NK-92 treated with Interleukin-12 subunit alpha and Interleukin-12 subunit beta, amount 100 ng/mL, for 24 hours (cell line): Measurements from ENCODE around the gene TAF10.

Source experiments
- DNase-seq: peaks from one replicate; lab custom pipeline; 2025; lab: John Stamatoyannopoulos, UW

The TAF10 gene

GRCh38 chr11:6640985-6641701, 29.1 kb upstream of the TAF10 start:
- no peak for DNase-seq

GRCh38 chr11:6640036-6640984, 28.3 kb upstream of the TAF10 start:
- DNase-seq = no peak

DNA sequence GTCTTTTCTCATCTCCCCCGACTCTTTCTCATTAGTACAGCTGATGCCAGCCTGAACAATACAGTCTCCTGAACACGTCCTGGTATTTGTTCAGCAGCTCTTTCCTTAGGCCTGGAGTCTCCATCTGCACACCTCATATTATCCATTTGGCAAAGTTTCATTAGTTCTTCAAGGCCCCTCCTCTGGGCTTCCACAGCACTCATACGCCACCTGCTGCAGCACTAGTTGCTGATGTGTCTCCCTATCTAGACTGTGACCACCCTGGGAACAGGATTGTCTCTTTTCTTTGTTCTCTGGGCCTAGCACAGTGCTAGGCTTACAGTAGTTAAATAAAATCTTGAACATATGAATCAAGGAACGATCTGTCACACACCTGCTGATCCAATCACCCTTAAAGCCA, 26.4 kb upstream of the TAF10 start:
- no peak for DNase-seq

GRCh38 chr11:6637871-6638270, 25.9 kb upstream of the TAF10 start:
- no peak for DNase-seq

DNA sequence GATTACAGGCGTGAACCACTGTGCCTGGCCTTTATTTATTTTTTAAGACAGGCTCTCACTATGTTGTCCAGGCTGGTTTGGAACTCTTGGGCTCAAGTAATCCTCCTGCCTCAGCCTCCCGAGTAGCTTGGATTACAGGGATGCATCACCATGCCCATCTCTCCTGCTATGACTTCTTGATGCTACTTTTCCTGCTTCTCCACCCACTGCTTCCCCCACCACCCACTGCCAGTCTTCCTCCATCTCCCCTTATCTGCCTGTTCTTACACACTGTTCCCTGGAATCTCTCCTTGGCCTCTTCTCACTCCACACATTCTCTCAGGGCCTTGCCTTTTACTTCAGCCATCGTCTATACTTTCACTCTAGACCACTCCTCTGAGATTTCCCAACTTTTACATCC, 24.5 kb upstream of the TAF10 start:
- DNase-seq = no peak

DNA sequence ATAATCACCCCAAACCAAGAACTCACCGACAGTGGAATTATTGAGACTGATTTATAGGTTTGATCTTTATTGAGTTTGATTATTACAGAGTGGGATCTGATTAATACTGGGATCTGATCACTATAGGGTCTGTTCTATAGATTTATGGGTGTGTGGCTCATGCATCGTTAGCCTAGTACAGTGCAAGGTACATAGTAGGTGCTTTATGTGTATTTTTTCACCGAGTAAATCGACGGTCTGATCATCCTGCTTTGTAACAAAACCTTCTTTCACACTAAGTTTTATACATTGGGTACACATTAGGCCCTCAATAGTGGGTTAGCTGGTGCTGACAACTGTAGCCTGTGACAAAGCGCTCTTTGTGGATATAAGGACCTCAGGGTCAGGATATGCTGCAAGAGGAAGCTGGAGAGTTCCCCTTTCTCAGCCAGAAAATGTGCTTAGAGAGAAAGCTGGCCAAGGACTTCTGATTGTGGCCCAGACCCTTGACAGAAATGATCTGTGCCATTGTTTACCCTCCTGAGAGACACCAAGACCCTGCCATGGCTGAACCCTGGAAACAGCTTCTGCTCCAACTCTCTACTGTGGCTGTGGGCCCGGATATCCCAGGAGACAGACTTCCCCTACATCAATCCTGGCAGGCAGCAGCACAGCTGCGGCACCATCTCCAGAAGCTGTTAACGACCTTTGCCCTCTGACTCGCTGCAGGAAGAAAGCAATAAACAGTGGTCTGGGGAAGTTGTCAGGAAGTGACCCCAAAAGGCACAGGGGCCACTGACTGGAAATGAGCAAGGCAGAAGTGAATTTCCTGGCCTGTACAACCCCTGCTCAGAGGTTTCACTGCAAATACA, 23.3 kb upstream of the TAF10 start:
- no peak for DNase-seq

GRCh38 chr11:6634534-6634933, 22.5 kb upstream of the TAF10 start:
- DNase-seq = no peak

DNA sequence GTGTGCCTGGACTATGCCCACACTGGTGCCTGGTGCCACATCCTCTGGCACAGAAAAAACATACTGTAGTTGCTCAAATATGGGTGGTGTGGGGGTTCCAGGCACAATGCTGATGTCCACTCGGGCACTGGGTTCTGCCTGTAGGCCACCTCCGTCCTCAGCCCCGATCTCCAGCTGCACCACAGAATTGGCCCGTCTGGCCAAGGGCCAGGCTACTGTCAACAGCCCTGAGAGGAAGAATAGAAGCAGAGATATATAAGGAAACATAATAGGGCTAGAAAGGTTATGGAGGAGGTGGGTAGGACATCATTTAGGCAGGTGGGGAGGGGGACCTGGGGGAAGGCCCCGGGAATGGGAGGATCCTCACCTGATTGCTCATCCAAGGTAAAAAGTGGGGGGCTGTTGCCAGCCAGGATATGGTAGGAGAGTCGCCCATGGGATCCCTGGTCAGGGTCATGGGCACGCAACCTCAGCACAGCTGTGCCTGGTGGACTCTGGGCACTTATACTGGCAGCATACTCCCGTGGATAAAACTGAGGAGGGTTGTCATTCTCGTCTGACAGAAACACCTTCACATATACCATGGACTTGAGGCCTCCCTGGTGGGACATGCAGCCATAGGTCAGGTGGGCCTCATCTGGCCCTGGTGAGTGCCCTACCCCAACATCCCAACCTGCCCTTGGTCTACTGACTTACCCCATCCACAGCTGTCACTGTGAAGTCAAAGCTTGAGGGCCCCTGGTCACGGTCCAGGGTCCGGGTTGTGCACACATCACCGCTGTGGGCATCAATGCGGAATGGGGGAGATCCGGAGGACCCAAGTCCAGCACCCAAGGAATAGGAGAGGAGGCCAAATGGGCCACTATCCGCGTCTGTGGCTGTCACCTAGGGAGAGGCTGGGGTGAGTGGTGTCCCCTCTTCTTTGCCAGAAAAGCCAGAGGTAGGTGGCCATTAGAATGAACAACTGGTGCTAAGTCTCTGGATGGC, 21.7 kb upstream of the TAF10 start:
- no peak for DNase-seq

GRCh38 chr11:6632116-6633073, 20.4 kb upstream of the TAF10 start:
- no peak for DNase-seq

- DNase-seq = no peak
Observed at GRCh38 chr11:6631361-6631890, 19.4 kb upstream of the TAF10 start.

GRCh38 chr11:6630632-6631291, 18.7 kb upstream of the TAF10 start:
- no peak for DNase-seq

GRCh38 chr11:6629892-6630631, 18.0 kb upstream of the TAF10 start:
- no peak for DNase-seq

DNA sequence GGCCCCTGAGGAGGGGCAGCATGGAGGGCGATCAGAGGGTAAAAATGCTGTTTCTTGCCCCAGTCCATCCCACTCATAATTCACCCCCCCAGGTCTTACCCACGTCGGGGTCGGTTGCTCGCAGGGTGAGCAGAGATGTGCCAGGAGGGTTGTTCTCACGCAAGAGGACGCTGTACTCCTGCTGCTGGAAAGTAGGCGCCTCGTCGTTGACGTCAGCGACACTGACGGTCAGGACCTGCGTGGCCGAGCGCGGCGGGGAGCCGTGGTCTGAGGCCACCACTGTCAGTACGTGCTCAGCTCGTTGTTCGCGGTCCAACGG, 17.5 kb upstream of the TAF10 start:
- no peak for DNase-seq

- no peak for DNase-seq
Observed at GRCh38 chr11:6628526-6628925, 16.5 kb upstream of the TAF10 start.

DNA sequence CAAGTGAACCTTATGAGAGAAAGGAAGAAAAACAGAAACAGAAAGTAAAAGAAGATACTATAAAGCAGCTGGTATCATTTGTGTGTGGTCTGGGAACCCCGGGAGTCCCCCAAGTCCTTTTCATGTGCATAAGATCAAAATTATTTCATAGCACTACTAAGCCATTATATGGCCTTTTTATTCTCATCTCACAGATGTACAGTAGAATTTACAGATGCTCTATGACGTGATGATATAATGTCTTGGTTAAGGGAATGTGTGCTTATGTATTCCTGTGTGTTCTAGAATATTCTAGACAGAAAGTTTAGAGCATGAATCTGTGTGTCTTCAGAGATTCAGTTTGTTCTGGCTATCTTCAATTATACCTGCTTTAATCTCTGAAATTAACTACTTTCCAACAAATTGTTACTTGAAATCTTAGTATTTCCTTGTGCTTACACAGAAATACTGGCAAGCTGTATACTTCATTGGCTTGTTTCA, 15.8 kb upstream of the TAF10 start:
- DNase-seq = no peak

DNA sequence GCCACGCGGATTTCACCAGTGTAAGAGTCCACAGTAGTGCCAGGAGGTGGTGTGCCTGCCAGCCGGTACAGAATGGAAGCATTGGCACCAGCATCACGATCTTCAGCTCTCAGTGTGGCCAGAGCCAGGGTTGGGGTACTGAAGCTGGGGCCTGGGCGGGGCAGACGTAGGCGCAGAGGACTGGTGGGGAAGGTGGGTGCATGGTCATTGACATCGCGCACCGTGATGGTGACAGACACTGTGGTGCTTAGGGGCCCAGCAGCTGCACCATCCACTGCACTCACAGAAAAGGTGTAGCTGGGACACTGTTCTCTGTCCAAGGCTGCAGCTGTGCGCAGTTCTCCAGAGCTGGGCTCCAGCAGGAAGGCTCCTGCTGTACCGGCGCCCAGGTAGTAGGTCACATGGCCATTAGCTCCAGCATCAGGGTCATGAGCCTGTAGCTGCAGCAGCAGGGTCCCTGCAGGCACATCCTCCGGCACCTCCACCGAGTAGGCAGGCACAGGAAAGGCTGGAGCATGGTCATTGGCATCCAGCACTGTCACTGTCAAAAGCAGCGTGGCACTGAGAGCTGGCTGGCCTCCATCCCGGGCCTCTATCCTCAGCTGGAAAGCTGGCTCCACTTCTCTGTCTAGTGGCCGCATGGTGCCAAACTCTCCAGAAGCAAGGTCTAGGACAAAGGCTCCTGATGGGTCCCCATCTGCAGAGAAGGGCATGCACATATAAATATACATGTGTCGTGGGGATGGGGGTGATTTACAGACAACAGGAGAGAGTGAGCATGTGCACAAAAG, 15.2 kb upstream of the TAF10 start:
- no peak for DNase-seq

DNA sequence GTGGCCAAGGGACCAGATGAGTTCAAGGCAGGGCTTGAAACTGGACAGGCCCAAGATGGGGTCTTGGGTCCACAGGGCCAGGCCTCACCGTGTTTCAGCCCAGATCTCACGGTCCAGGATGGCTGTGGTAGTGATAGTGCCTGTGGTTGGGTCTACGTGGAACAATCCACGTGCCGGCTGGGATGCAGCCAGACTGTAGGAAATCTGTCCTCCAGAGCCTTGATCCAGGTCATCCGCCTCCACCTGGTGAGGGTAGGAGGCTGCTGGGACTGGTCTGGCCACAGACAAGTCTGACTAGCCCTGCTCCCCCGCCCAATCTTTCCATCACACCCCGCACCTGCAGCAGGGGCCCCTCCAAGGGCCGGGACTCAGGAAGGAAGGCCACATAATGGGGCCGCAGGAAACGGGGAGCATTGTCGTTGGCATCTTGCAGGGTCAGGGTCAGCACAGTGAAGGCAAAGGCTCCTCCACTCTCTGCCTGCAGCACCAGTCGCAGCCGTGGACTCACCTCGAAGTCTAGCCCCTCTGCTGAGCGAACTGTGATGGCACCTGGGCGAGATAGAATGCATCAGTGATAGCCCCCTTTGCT, 13.9 kb upstream of the TAF10 start:
- DNase-seq = no peak
